ENCODE data around the gene NF1. TPM values are rescaled to one million over a fixed set of nuclear protein-coding genes. Genes with fewer than 3 reads are reported as not detected.

Gene NF1
- polyA plus RNA-seq, 3 donors: 1.2 to 7.4 (median 2.1) TPM

DNA sequence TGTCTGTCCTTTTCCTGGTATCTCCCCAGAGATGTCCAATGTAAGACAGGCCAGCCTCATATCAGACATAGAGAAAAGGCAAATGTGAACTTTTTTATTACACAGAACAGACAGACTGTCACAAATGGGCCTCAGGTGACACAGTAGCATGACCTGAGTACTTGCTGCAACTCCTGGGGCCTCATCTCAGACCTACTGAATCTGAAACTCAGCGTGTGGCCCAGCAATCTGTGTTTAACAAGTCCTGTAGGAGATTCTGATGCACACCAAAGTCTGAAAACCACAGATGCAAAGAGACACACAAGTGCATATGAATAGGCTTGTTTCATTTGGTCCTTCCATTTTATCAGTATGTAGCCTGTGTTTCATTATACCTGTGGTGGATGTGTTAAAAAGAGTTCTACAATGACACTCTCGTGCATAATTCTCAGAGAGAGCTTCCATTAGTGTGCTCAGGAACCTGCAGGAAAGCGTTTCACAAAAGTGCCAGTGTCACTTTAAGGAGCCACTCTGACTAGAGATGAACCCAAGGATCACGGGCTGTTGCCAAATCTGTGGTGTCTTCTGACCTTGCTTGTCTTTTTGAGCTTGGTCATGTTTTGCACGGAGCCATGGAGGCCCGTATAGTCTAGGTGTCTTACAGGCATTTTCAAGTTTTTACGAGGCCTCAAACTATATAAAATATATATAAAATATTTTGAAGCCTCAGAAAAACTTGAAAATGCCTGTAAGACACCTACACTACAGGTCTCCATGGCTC is 33.8 kb upstream of the NF1 start:
- Mint-ChIP-seq H3K9me3 (no peaks in the 10 kb centered on the region), H3K4me3 (no peak overlapping the region), H3K27ac (peak overlapping the region in 2 of 7 donors; percentile 13 to 30), H3K36me3 (no peaks in the 10 kb centered on the region), H3K4me1 (peaks cover 43% of the 10 kb centered on the region), H3K27me3 (ENCODE audit: low read depth in 3 of 3) (no peaks in the 10 kb centered on the region)
- Histone ChIP-seq H3K4me2 (replicated peaks; ENCODE audit: extremely low read depth, low read length, poor library complexity, severe bottlenecking) (no peak overlapping the region), H3K9me3 (replicated peaks in 1 of 2; ENCODE audit: control insufficient read depth in 1 of 2, insufficient read depth in 1 of 2, low read length in 2 of 2) (no peaks in the 10 kb centered on the region), H3K27ac (ENCODE audit: low read depth in 1 of 2, low read length in 2 of 2) (no peak overlapping the region), H3K79me2 (ENCODE audit: insufficient read depth, low read length) (no peaks in the 10 kb centered on the region), H3K4me1 (ENCODE audit: control insufficient read depth in 1 of 2, insufficient read depth in 2 of 2, low read length in 2 of 2) (peaks cover 37 to 40% of the 10 kb centered on the region in 2 donors), H4K20me1 (ENCODE audit: insufficient read depth, low read length) (no peaks in the 10 kb centered on the region), H3K27me3 (ENCODE audit: control insufficient read depth in 2 of 2, insufficient read depth in 2 of 2, low read length in 2 of 2) (no peaks in the 10 kb centered on the region), H3K36me3 (replicated peaks in 1 of 2; ENCODE audit: control insufficient read depth in 1 of 2, insufficient read depth in 2 of 2, low read length in 2 of 2) (no peaks in the 10 kb centered on the region), H3K9ac (ENCODE audit: insufficient read depth, low read length, poor library complexity, severe bottlenecking) (no peak overlapping the region), H2AFZ (ENCODE audit: insufficient read depth, low read depth, low read length, poor library complexity, severe bottlenecking) (peak overlapping the region; percentile 25), H3K4me3 (replicated peaks in 1 of 3; ENCODE audit: low read depth in 2 of 3, low read length in 3 of 3) (no peak overlapping the region)
- 54% methylated on average over 4 of the region's 7 CpGs for WGBS (ENCODE audit: insufficient coverage)
- intact Hi-C loops (cut with micrococcal nuclease): loop anchor here in 1 of 2 donors (10.0 kb wide), 1 partner anchor 46 kb away; no protein-coding TSS in a partner anchor
- TF ChIP-seq, protein P1, sequence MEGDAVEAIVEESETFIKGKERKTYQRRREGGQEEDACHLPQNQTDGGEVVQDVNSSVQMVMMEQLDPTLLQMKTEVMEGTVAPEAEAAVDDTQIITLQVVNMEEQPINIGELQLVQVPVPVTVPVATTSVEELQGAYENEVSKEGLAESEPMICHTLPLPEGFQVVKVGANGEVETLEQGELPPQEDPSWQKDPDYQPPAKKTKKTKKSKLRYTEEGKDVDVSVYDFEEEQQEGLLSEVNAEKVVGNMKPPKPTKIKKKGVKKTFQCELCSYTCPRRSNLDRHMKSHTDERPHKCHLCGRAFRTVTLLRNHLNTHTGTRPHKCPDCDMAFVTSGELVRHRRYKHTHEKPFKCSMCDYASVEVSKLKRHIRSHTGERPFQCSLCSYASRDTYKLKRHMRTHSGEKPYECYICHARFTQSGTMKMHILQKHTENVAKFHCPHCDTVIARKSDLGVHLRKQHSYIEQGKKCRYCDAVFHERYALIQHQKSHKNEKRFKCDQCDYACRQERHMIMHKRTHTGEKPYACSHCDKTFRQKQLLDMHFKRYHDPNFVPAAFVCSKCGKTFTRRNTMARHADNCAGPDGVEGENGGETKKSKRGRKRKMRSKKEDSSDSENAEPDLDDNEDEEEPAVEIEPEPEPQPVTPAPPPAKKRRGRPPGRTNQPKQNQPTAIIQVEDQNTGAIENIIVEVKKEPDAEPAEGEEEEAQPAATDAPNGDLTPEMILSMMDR (IDR thresholded peaks at IDR 0.05): no peak
- DNase-seq: peak in 2 of 3 donors; percentile 27 to 36

DNA sequence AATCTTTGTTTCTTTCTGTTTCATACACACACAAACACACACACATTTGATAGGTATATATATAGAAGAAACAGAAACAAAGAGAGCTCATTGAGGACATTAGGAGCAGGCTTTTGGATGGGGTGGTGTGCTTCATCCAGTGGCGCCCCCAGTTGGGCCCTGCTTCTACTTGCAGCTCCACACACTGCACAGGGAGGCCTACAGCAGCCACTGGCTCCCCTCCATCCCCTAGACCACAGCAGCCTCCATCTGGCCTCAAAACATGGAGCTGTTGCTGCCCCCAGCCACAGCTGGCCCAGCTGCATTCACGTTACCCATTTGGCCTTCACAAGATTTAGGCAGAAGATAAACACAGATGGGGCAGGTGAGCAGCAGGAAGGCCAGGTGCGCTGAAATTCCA is 33.1 kb upstream of the NF1 start:
- Histone ChIP-seq H3K4me3 (replicated peaks in 1 of 3; ENCODE audit: low read depth in 2 of 3, low read length in 3 of 3) (no peak overlapping the region), H3K4me1 (ENCODE audit: control insufficient read depth in 1 of 2, insufficient read depth in 2 of 2, low read length in 2 of 2) (peaks cover 37 to 40% of the 10 kb centered on the region in 2 donors), H3K27ac (ENCODE audit: low read depth in 1 of 2, low read length in 2 of 2) (no peak overlapping the region), H3K4me2 (replicated peaks; ENCODE audit: extremely low read depth, low read length, poor library complexity, severe bottlenecking) (no peak overlapping the region), H3K9me3 (replicated peaks in 1 of 2; ENCODE audit: control insufficient read depth in 1 of 2, insufficient read depth in 1 of 2, low read length in 2 of 2) (no peaks in the 10 kb centered on the region), H3K36me3 (replicated peaks in 1 of 2; ENCODE audit: control insufficient read depth in 1 of 2, insufficient read depth in 2 of 2, low read length in 2 of 2) (no peaks in the 10 kb centered on the region), H2AFZ (ENCODE audit: insufficient read depth, low read depth, low read length, poor library complexity, severe bottlenecking) (no peak overlapping the region), H4K20me1 (ENCODE audit: insufficient read depth, low read length) (no peaks in the 10 kb centered on the region), H3K27me3 (ENCODE audit: control insufficient read depth in 2 of 2, insufficient read depth in 2 of 2, low read length in 2 of 2) (no peaks in the 10 kb centered on the region), H3K9ac (ENCODE audit: insufficient read depth, low read length, poor library complexity, severe bottlenecking) (no peak overlapping the region), H3K79me2 (ENCODE audit: insufficient read depth, low read length) (no peaks in the 10 kb centered on the region)
- TF ChIP-seq, protein P1 (IDR thresholded peaks at IDR 0.05): peak; percentile 22
- H3K4me3 Mint-ChIP-seq: no peak overlapping the region
- peaks cover 43% of the 10 kb centered on the region for H3K4me1 Mint-ChIP-seq
- H3K9me3 Mint-ChIP-seq: no peaks in the 10 kb centered on the region
- no peaks in the 10 kb centered on the region for H3K36me3 Mint-ChIP-seq
- 100% methylated on average over 1 of the region's 3 CpGs for whole genome bisulfite sequencing (ENCODE audit: insufficient coverage)
- DNase-seq: no peak
- H3K27me3 Mint-ChIP-seq (ENCODE audit: low read depth in 3 of 3): no peaks in the 10 kb centered on the region
- intact Hi-C loops (cut with micrococcal nuclease): loop anchor here in 1 of 2 donors (10.0 kb wide), 1 partner anchor 47 kb away; no protein-coding TSS in a partner anchor
- peak overlapping the region in 1 of 7 donors; percentile 36 for H3K27ac Mint-ChIP-seq
